WTC11 (cell line): ENCODE data around the gene STPG4. TPM values are rescaled to one million over a fixed set of nuclear protein-coding genes. Genes with fewer than 3 reads are reported as not detected.
A peak's percentile ranks its signal among the peaks of the same experiment; 100 is the strongest.

Experiments
- ATAC-seq: fragments of 200-7000 bp; cut with Tn5 transposase; 2 replicates; pipeline ENCODE4 v1.10.0; 2021; ENCODE audit warnings: mild to moderate bottlenecking, moderate library complexity
- CTCF ChIA-PET: fragments of 300-600 bp; sonication (Branson Sonifier 250); formaldehyde crosslinking; loops from one replicate; lab custom pipeline; 2021; ENCODE audit warnings: antibody characterized with exemption; lab: Charles Lee
- POLR2A ChIA-PET: fragments of 350-600 bp; sonication (Branson Sonifier 250); formaldehyde crosslinking; loops from one replicate; lab custom pipeline; 2021; ENCODE audit warnings: antibody characterized with exemption; lab: Charles Lee
- DNase-seq: peaks from one replicate; pipeline ENCODE4 v3.0.0; 2021; ENCODE audit warnings: low spot score
- H3K27ac Mint-ChIP-seq: 2 replicates; pipeline ENCODE4 v1.8.0; 2021; ENCODE audit warnings: mixed read lengths
- H3K27me3 Mint-ChIP-seq: 2 replicates; pipeline ENCODE4 v1.8.0; 2021; ENCODE audit warnings: low read depth, mild to moderate bottlenecking, moderate library complexity, mixed read lengths
- H3K36me3 Mint-ChIP-seq: 2 replicates; pipeline ENCODE4 v1.8.0; 2021; ENCODE audit warnings: mixed read lengths
- H3K4me1 Mint-ChIP-seq: 2 replicates; pipeline ENCODE4 v1.8.0; 2022; ENCODE audit warnings: mixed read lengths
- H3K4me3 Mint-ChIP-seq: 2 replicates; pipeline ENCODE4 v1.8.0; 2021; ENCODE audit warnings: mild to moderate bottlenecking, moderate library complexity, mixed read lengths
- H3K9me3 Mint-ChIP-seq: 2 replicates; pipeline ENCODE4 v1.8.0; 2021; ENCODE audit warnings: mixed read lengths
- CDX4 ChIP-seq: fragments of 250-450 bp; sonication (Bioruptor Pico); IDR thresholded peaks from 2 replicates; pipeline ENCODE4 v1.9.0; 2021; ENCODE audit warnings: moderate library complexity, mild to moderate bottlenecking, inconsistent platforms, borderline replicate concordance
- GRHL2 ChIP-seq: fragments of 250-450 bp; sonication (Bioruptor Pico); IDR thresholded peaks from 2 replicates; pipeline ENCODE4 v1.8.0; 2022; ENCODE audit warnings: mild to moderate bottlenecking, moderate library complexity; ENCODE audit not compliant: insufficient replicate concordance, severe bottlenecking
- IRF1 ChIP-seq: sonication (generic); formaldehyde crosslinking; IDR thresholded peaks from 2 replicates; pipeline ENCODE4 v1.8.0; 2023; ENCODE audit warnings: missing genetic modification reagents
- JUN ChIP-seq: sonication (generic); formaldehyde crosslinking; IDR thresholded peaks from 2 replicates; pipeline ENCODE4 v1.8.0; 2023; ENCODE audit warnings: mild to moderate bottlenecking, missing genetic modification reagents
- MXD4 ChIP-seq: fragments of 250-450 bp; sonication (Bioruptor Pico); IDR thresholded peaks from 2 replicates; pipeline ENCODE4 v1.8.0; 2021; ENCODE audit warnings: mild to moderate bottlenecking, moderate library complexity, borderline replicate concordance
- MYBL2 ChIP-seq: sonication (generic); formaldehyde crosslinking; IDR thresholded peaks from 2 replicates; pipeline ENCODE4 v1.8.1; 2023; ENCODE audit warnings: mild to moderate bottlenecking, moderate library complexity, missing genetic modification reagents
- NFATC4 ChIP-seq: fragments of 250-450 bp; sonication (Bioruptor Pico); IDR thresholded peaks from 2 replicates; pipeline ENCODE4 v1.9.0; 2021; ENCODE audit warnings: mild to moderate bottlenecking
- NR3C1 ChIP-seq: sonication (generic); formaldehyde crosslinking; conservative IDR thresholded peaks from 2 replicates; pipeline ENCODE4 v1.8.1; 2023; ENCODE audit warnings: low read depth, mild to moderate bottlenecking, missing genetic modification reagents
- RORB ChIP-seq: fragments of 250-450 bp; sonication (Bioruptor Pico); IDR thresholded peaks from 2 replicates; pipeline ENCODE4 v1.9.0; 2021; ENCODE audit warnings: mild to moderate bottlenecking
- SMAD3 ChIP-seq: sonication (generic); formaldehyde crosslinking; IDR thresholded peaks from 2 replicates; pipeline ENCODE4 v1.8.0; 2022; ENCODE audit warnings: missing genetic modification reagents, mild to moderate bottlenecking, borderline replicate concordance
- SMAD4 ChIP-seq: sonication (generic); formaldehyde crosslinking; IDR thresholded peaks from 2 replicates; pipeline ENCODE4 v1.8.0; 2022; ENCODE audit warnings: mild to moderate bottlenecking, missing genetic modification reagents
- SOX15 ChIP-seq: fragments of 250-450 bp; sonication (Bioruptor Pico); IDR thresholded peaks from 2 replicates; pipeline ENCODE4 v1.9.0; 2021; ENCODE audit warnings: mild to moderate bottlenecking
- TEAD4 ChIP-seq: sonication (generic); formaldehyde crosslinking; IDR thresholded peaks from 2 replicates; pipeline ENCODE4 v1.8.0; 2022; ENCODE audit warnings: mild to moderate bottlenecking, missing genetic modification reagents
- ZNF121 ChIP-seq: sonication (generic); formaldehyde crosslinking; IDR thresholded peaks from 2 replicates; pipeline ENCODE4 v1.8.0; 2023; ENCODE audit warnings: missing genetic modification reagents
- ZNF317 ChIP-seq: sonication (generic); formaldehyde crosslinking; IDR thresholded peaks from 2 replicates; pipeline ENCODE4 v1.8.1; 2023; ENCODE audit warnings: low read depth, mild to moderate bottlenecking, moderate library complexity, missing genetic modification reagents, borderline replicate concordance
- ZNF512 ChIP-seq: sonication (generic); formaldehyde crosslinking; IDR thresholded peaks from 2 replicates; pipeline ENCODE4 v1.8.1; 2022; ENCODE audit warnings: missing genetic modification reagents, borderline replicate concordance
- total RNA-seq: library from RNA; stranded (reverse); gene quantifications from 3 replicates; pipeline ENCODE4 v1.2.3, GENCODE V29; 2021
- TF ChIP-seq, protein P1 (sequence below): sonication (generic); formaldehyde crosslinking; IDR thresholded peaks from 2 replicates; pipeline ENCODE4 v1.8.1; 2023; ENCODE audit warnings: mild to moderate bottlenecking, moderate library complexity, missing genetic modification reagents
- TF ChIP-seq, protein P2 (sequence below): sonication (generic); formaldehyde crosslinking; IDR thresholded peaks from 2 replicates; pipeline ENCODE4 v1.8.1; 2023; ENCODE audit warnings: mild to moderate bottlenecking, missing genetic modification reagents, moderate library complexity
- TF ChIP-seq, protein P3 (sequence below): sonication (generic); formaldehyde crosslinking; IDR thresholded peaks from 2 replicates; pipeline ENCODE4 v1.8.0; 2023; ENCODE audit warnings: missing genetic modification reagents, mild to moderate bottlenecking, borderline replicate concordance
- TF ChIP-seq, protein P4 (sequence below): fragments of 250-450 bp; sonication (Bioruptor Pico); IDR thresholded peaks from 2 replicates; pipeline ENCODE4 v1.8.0; 2021; ENCODE audit warnings: mild to moderate bottlenecking

Gene STPG4
- total RNA-seq, 1 experiment from 2014 or later = not detected

DNA sequence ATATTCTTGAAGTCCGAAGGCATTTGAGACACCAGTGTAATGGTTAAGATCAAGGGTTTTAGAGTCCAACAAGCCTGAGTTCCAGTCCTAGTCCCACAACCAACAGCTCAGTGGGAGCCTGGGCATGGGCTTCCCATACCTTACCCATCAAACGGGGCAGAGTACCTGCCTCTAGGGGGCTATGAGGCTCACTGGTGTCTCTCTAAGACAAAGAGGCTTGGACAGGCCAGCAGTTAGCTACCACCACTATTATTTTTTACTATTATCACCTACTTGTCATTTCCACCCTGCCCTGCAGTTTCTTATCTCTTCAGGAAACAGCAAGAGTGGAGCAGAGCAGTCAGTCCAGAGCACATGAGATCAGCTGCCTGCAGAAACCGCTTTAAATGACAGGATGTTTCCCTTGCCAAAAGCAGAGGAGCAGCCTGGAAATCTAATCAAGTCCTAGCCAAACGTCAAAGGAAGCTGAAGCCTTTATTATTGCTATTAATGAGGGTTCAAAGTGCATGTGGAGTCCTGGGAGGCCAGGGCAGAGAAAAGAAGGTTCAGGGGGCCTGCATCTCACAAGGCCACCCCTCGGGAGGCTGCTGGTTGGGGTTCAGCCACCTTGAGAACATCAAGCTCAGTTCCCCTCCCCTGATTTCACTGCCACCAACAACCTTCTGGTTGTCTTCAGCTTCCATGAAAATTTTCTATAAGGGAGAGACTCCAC, 66.6 kb downstream of the STPG4 start:
- Mint-ChIP-seq H3K27me3 (peaks cover 16% of the 10 kb centered on the region), H3K27ac (no peak overlapping the region), H3K36me3 (no peaks in the 10 kb centered on the region), H3K4me3 (no peak overlapping the region), H3K4me1 (0 out of 2 replicates have a peak, but pooled peaks cover 2% of the 10 kb centered on the region), H3K9me3 (no peaks in the 10 kb centered on the region)
- DNase-seq (no peak), ATAC-seq (peak; percentile 83)
- TF ChIP-seq NFATC4 (CRISPR knock-in tag) (no peak), ZNF121 (CRISPR knock-in tag) (peak; percentile 70; the same call in 1 of the 2 replicates)
- ChIA-PET CTCF (interaction anchor here (0.6 to 2.1 kb wide), 21 partner anchors 9 to 247 kb away, joined by 3 to 15 read pairs (median 4); no protein-coding TSS in a partner anchor), POLR2A (interaction anchor here (0.9 kb wide), 1 partner anchor 17 kb away, joined by 4 read pairs; no protein-coding TSS in a partner anchor)

GRCh38 chr2:47087051-47087450, 68.1 kb downstream of the STPG4 start:
- Mint-ChIP-seq H3K4me1 (0 out of 2 replicates have a peak, but pooled peaks cover 2% of the 10 kb centered on the region), H3K9me3 (no peaks in the 10 kb centered on the region), H3K36me3 (no peaks in the 10 kb centered on the region), H3K4me3 (no peak overlapping the region)
- POLR2A ChIA-PET = no interaction called here
- no peak for ATAC-seq
- TF ChIP-seq, protein P1, sequence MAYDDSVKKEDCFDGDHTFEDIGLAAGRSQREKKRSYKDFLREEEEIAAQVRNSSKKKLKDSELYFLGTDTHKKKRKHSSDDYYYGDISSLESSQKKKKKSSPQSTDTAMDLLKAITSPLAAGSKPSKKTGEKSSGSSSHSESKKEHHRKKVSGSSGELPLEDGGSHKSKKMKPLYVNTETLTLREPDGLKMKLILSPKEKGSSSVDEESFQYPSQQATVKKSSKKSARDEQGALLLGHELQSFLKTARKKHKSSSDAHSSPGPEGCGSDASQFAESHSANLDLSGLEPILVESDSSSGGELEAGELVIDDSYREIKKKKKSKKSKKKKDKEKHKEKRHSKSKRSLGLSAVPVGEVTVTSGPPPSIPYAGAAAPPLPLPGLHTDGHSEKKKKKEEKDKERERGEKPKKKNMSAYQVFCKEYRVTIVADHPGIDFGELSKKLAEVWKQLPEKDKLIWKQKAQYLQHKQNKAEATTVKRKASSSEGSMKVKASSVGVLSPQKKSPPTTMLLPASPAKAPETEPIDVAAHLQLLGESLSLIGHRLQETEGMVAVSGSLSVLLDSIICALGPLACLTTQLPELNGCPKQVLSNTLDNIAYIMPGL = no peak
- TF ChIP-seq TEAD4 (CRISPR knock-in tag) (no peak), CDX4 (CRISPR knock-in tag) (no peak), SOX15 (CRISPR knock-in tag) (no peak), SMAD4 (no peak), ZNF512 (CRISPR knock-in tag) (no peak), JUN (CRISPR knock-in tag) (no peak), NR3C1 (CRISPR knock-in tag) (no peak), RORB (CRISPR knock-in tag) (no peak), MXD4 (CRISPR knock-in tag) (no peak), IRF1 (CRISPR knock-in tag) (no peak)
- TF ChIP-seq, protein P2, sequence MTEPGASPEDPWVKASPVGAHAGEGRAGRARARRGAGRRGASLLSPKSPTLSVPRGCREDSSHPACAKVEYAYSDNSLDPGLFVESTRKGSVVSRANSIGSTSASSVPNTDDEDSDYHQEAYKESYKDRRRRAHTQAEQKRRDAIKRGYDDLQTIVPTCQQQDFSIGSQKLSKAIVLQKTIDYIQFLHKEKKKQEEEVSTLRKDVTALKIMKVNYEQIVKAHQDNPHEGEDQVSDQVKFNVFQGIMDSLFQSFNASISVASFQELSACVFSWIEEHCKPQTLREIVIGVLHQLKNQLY (CRISPR knock-in tag) = no peak
- TF ChIP-seq, all 79 proteins: peak for 0
- DNase-seq = no peak
- Mint-ChIP-seq H3K27ac (no peak overlapping the region), H3K27me3 (peaks cover 16% of the 10 kb centered on the region)
- CTCF ChIA-PET = interaction anchor here (1.2 to 2.1 kb wide), 3 partner anchors 15 to 236 kb away, joined by 6 to 11 read pairs (median 7); no protein-coding TSS in a partner anchor

DNA sequence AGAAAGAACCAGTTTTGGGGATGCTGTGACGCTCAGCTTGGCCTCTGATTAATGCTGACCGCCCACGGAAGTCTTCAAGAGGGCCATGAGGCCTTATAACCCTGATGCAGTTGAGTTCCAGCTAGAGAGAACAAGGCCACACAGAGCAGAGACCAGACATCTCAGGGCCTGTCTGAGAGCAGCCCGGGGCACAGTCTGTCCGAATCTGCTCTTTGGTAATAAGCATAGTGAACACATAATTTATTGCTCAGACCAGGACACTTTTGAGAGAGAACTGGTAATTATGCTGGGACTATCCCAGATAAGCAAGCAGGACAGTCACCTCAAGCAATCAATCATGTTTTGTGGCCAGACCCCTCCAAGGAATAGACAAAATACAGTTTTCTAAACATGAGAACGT, 68.5 kb downstream of the STPG4 start:
- H3K27ac Mint-ChIP-seq = no peak overlapping the region
- peaks cover 16% of the 10 kb centered on the region for H3K27me3 Mint-ChIP-seq
- no peak overlapping the region for H3K4me3 Mint-ChIP-seq
- CTCF ChIA-PET = interaction anchor here (0.9 kb wide), 1 partner anchor 97 kb away, joined by 3 read pairs; no protein-coding TSS in a partner anchor
- POLR2A ChIA-PET = no interaction called here
- no peak for ATAC-seq
- H3K36me3 Mint-ChIP-seq = no peaks in the 10 kb centered on the region
- H3K4me1 Mint-ChIP-seq = 0 out of 2 replicates have a peak, but pooled peaks cover 2% of the 10 kb centered on the region
- no peaks in the 10 kb centered on the region for H3K9me3 Mint-ChIP-seq
- DNase-seq = no peak
- TF ChIP-seq MYBL2 (CRISPR knock-in tag) (no peak), SMAD3 (CRISPR knock-in tag) (no peak), ZNF317 (CRISPR knock-in tag) (no peak), GRHL2 (CRISPR knock-in tag) (no peak), SOX15 (CRISPR knock-in tag) (no peak)
- TF ChIP-seq, protein P3, sequence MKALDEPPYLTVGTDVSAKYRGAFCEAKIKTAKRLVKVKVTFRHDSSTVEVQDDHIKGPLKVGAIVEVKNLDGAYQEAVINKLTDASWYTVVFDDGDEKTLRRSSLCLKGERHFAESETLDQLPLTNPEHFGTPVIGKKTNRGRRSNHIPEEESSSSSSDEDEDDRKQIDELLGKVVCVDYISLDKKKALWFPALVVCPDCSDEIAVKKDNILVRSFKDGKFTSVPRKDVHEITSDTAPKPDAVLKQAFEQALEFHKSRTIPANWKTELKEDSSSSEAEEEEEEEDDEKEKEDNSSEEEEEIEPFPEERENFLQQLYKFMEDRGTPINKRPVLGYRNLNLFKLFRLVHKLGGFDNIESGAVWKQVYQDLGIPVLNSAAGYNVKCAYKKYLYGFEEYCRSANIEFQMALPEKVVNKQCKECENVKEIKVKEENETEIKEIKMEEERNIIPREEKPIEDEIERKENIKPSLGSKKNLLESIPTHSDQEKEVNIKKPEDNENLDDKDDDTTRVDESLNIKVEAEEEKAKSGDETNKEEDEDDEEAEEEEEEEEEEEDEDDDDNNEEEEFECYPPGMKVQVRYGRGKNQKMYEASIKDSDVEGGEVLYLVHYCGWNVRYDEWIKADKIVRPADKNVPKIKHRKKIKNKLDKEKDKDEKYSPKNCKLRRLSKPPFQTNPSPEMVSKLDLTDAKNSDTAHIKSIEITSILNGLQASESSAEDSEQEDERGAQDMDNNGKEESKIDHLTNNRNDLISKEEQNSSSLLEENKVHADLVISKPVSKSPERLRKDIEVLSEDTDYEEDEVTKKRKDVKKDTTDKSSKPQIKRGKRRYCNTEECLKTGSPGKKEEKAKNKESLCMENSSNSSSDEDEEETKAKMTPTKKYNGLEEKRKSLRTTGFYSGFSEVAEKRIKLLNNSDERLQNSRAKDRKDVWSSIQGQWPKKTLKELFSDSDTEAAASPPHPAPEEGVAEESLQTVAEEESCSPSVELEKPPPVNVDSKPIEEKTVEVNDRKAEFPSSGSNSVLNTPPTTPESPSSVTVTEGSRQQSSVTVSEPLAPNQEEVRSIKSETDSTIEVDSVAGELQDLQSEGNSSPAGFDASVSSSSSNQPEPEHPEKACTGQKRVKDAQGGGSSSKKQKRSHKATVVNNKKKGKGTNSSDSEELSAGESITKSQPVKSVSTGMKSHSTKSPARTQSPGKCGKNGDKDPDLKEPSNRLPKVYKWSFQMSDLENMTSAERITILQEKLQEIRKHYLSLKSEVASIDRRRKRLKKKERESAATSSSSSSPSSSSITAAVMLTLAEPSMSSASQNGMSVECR (CRISPR knock-in tag) = no peak
- TF ChIP-seq, protein P4, sequence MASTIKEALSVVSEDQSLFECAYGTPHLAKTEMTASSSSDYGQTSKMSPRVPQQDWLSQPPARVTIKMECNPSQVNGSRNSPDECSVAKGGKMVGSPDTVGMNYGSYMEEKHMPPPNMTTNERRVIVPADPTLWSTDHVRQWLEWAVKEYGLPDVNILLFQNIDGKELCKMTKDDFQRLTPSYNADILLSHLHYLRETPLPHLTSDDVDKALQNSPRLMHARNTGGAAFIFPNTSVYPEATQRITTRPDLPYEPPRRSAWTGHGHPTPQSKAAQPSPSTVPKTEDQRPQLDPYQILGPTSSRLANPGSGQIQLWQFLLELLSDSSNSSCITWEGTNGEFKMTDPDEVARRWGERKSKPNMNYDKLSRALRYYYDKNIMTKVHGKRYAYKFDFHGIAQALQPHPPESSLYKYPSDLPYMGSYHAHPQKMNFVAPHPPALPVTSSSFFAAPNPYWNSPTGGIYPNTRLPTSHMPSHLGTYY (CRISPR knock-in tag) = no peak
